GM23248 (cell line): ENCODE measurements around the gene TSPO2.

Source experiments
- EZH2 ChIP-seq: fragments of 200-600 bp; sonication (generic); IDR thresholded peaks from 2 replicates; pipeline ENCODE4 v1.6.1; 2018; ENCODE audit warnings: antibody characterized with exemption, mild to moderate bottlenecking; ENCODE audit not compliant: insufficient read depth, poor library complexity, severe bottlenecking
- EZH2phosphoT487 ChIP-seq: fragments of 200-600 bp; sonication (generic); IDR thresholded peaks from 2 replicates; pipeline ENCODE4 v1.6.1; 2018; ENCODE audit warnings: antibody characterized with exemption, moderate library complexity, mild to moderate bottlenecking, low read depth; ENCODE audit not compliant: insufficient read depth

GRCh38 chr6:41027241-41027640 is 15.0 kb upstream of the TSPO2 start:
- TF ChIP-seq EZH2 (no peak), EZH2phosphoT487 (no peak)
